IPS DF 6.9 (cell line): ENCODE data around the gene STARD10.

ENCODE experiments used
- DNase-seq: peaks from one replicate; pipeline ENCODE4 v3.0.0-alpha.2; 2013; ENCODE audit warnings: low read depth, low spot score
- H3K27ac ChIP-seq: one replicate; pipeline ENCODE4 v1.5.1; 2013; ENCODE audit warnings: low read length, control low read depth
- H3K27me3 ChIP-seq: 2 replicates; pipeline ENCODE4 v1.6.1; 2013; ENCODE audit warnings: mild to moderate bottlenecking, low read length; ENCODE audit not compliant: control insufficient read depth, insufficient read depth
- H3K36me3 ChIP-seq: 2 replicates; pipeline ENCODE4 v1.6.1; 2013; ENCODE audit warnings: low read length; ENCODE audit not compliant: control insufficient read depth, insufficient read depth
- H3K4me1 ChIP-seq: 2 replicates; pipeline ENCODE4 v1.6.1; 2013; ENCODE audit warnings: low read length; ENCODE audit not compliant: control insufficient read depth, insufficient read depth
- H3K4me3 ChIP-seq: 2 replicates; pipeline ENCODE4 v1.5.1; 2013; ENCODE audit warnings: mild to moderate bottlenecking, low read length
- H3K9me3 ChIP-seq: 2 replicates; pipeline ENCODE4 v1.6.1; 2013; ENCODE audit warnings: low read length, inconsistent platforms; ENCODE audit not compliant: control insufficient read depth, insufficient read depth
- WGBS: extraction: QIAGEN DNeasy Blood & Tissue Kit; methylation state at CpG from one replicate; pipeline ENCODE4 v1.1.7; 2013; ENCODE audit warnings: mixed read lengths, missing lambda C conversion rate; ENCODE audit not compliant: insufficient read length, insufficient coverage; 5-methylcytosine and 5-hydroxymethylcytosine counted together

Gene STARD10

GRCh38 chr11:72780296-72781062 is 13.4 kb downstream of the STARD10 start:
- WGBS, result no CpG with 5 or more reads among the region's 10 CpGs
- H3K4me3 ChIP-seq, result peak overlapping the region; percentile 58; the same call in 1 of the 2 replicates
- no peaks in the 10 kb centered on the region for H3K36me3 ChIP-seq
- H3K27me3 ChIP-seq, result no peaks in the 10 kb centered on the region
- no peaks in the 10 kb centered on the region for H3K9me3 ChIP-seq
- H3K4me1 ChIP-seq, result peaks cover 4% of the 10 kb centered on the region; the same call in 1 of the 2 replicates
- no peak overlapping the region for H3K27ac ChIP-seq
- DNase-seq, result no peak

- peaks cover 4% of the 10 kb centered on the region; the same call in 1 of the 2 replicates for H3K4me1 ChIP-seq
These were observed 14.2 kb downstream of the STARD10 start for GRCh38 chr11:72779495-72780128.

GRCh38 chr11:72778535-72779494 is 15.0 kb downstream of the STARD10 start:
- Histone ChIP-seq H3K9me3 (no peaks in the 10 kb centered on the region), H3K4me1 (peaks cover 4% of the 10 kb centered on the region; the same call in 1 of the 2 replicates), H3K4me3 (no peak overlapping the region), H3K27me3 (no peaks in the 10 kb centered on the region), H3K36me3 (no peaks in the 10 kb centered on the region), H3K27ac (no peak overlapping the region)
- no peak for DNase-seq
- no CpG with 5 or more reads among the region's 7 CpGs for WGBS

More at GRCh38 chr11:72779495-72780128, 14.2 kb downstream of the STARD10 start:
- Histone ChIP-seq H3K4me3 (no peak overlapping the region), H3K36me3 (no peaks in the 10 kb centered on the region), H3K9me3 (no peaks in the 10 kb centered on the region), H3K27ac (no peak overlapping the region), H3K27me3 (no peaks in the 10 kb centered on the region)
- no CpG with 5 or more reads among the region's 4 CpGs for WGBS
- no peak for DNase-seq

- Histone ChIP-seq H3K27ac (no peak overlapping the region), H3K4me3 (no peak overlapping the region), H3K36me3 (no peaks in the 10 kb centered on the region), H3K4me1 (peaks cover 4% of the 10 kb centered on the region; the same call in 1 of the 2 replicates), H3K27me3 (no peaks in the 10 kb centered on the region), H3K9me3 (no peaks in the 10 kb centered on the region)
- WGBS, result no CpG with 5 or more reads among the region's 5 CpGs
- DNase-seq, result no peak
These were observed 16.0 kb downstream of the STARD10 start for GRCh38 chr11:72777755-72778278.

- Histone ChIP-seq H3K27ac (no peak overlapping the region), H3K9me3 (no peaks in the 10 kb centered on the region), H3K4me1 (peaks cover 2% of the 10 kb centered on the region; the same call in 1 of the 2 replicates), H3K27me3 (no peaks in the 10 kb centered on the region), H3K36me3 (no peaks in the 10 kb centered on the region), H3K4me3 (no peak overlapping the region)
- DNase-seq, result no peak
- no CpG with 5 or more reads among the region's 7 CpGs for WGBS
These were observed 16.7 kb downstream of the STARD10 start for GRCh38 chr11:72776844-72777754.

GRCh38 chr11:72776117-72776843 is 17.6 kb downstream of the STARD10 start:
- no peaks in the 10 kb centered on the region for H3K36me3 ChIP-seq
- no peaks in the 10 kb centered on the region for H3K9me3 ChIP-seq
- DNase-seq, result no peak
- WGBS, result no CpG with 5 or more reads among the region's 9 CpGs
- H3K4me3 ChIP-seq, result no peak overlapping the region
- no peak overlapping the region for H3K27ac ChIP-seq
- peaks cover 2% of the 10 kb centered on the region; the same call in 1 of the 2 replicates for H3K4me1 ChIP-seq
- no peaks in the 10 kb centered on the region for H3K27me3 ChIP-seq

- H3K9me3 ChIP-seq, result no peaks in the 10 kb centered on the region
These were observed 18.3 kb downstream of the STARD10 start for GRCh38 chr11:72775288-72776110.

GRCh38 chr11:72774499-72774898 is 19.3 kb downstream of the STARD10 start:
- H3K27me3 ChIP-seq, result no peaks in the 10 kb centered on the region
- no peak overlapping the region for H3K27ac ChIP-seq
- DNase-seq, result no peak
- H3K36me3 ChIP-seq, result no peaks in the 10 kb centered on the region
- no peaks in the 10 kb centered on the region for H3K4me1 ChIP-seq
- no CpG with 5 or more reads among the region's 6 CpGs for WGBS
- no peaks in the 10 kb centered on the region for H3K9me3 ChIP-seq
- no peak overlapping the region for H3K4me3 ChIP-seq

More at GRCh38 chr11:72775288-72776110, 18.3 kb downstream of the STARD10 start:
- H3K27me3 ChIP-seq, result no peaks in the 10 kb centered on the region
- no peaks in the 10 kb centered on the region for H3K4me1 ChIP-seq
- H3K36me3 ChIP-seq, result no peaks in the 10 kb centered on the region
- H3K4me3 ChIP-seq, result no peak overlapping the region
- H3K27ac ChIP-seq, result no peak overlapping the region
- WGBS, result no CpG with 5 or more reads among the region's 7 CpGs
- DNase-seq, result no peak
